H9 (cell line): Measurements from ENCODE around the gene SEPTIN7. TPM values are rescaled to one million over a fixed set of nuclear protein-coding genes. Genes with fewer than 3 reads are reported as not detected.

Experiments
- DNase-seq: peaks from one replicate; pipeline ENCODE4 v3.0.0-alpha.2; 2017
- H2AFZ ChIP-seq: one replicate; pipeline ENCODE4 v1.6.1; 2013; ENCODE audit warnings: mild to moderate bottlenecking, low read length, control low read depth, moderate library complexity
- H2AK5ac ChIP-seq: 2 replicates; pipeline ENCODE4 v1.6.1; 2013; ENCODE audit warnings: low read length, control low read depth, mixed read lengths; ENCODE audit not compliant: insufficient read length
- H2BK120ac ChIP-seq: one replicate; pipeline ENCODE4 v1.6.1; 2013; ENCODE audit warnings: low read depth, mild to moderate bottlenecking, low read length, control low read depth, inconsistent platforms; ENCODE audit not compliant: poor library complexity, severe bottlenecking
- H2BK12ac ChIP-seq: 2 replicates; pipeline ENCODE4 v1.6.1; 2013; ENCODE audit warnings: low read length, control low read depth, mixed read lengths, low read depth; ENCODE audit not compliant: insufficient read length
- H2BK15ac ChIP-seq: 2 replicates; pipeline ENCODE4 v1.6.1; 2013; ENCODE audit warnings: low read depth, low read length, control low read depth
- H2BK20ac ChIP-seq: one replicate; pipeline ENCODE4 v1.6.1; 2013; ENCODE audit warnings: low read depth, mild to moderate bottlenecking, low read length, control low read depth, inconsistent platforms; ENCODE audit not compliant: poor library complexity, severe bottlenecking
- H2BK5ac ChIP-seq: 2 replicates; pipeline ENCODE4 v1.6.1; 2013; ENCODE audit warnings: low read length, control low read depth, mixed read lengths; ENCODE audit not compliant: insufficient read length
- H3K14ac ChIP-seq: 2 replicates; pipeline ENCODE4 v1.6.1; 2013; ENCODE audit warnings: low read length, control low read depth; ENCODE audit not compliant: insufficient read depth
- H3K18ac ChIP-seq: 2 replicates; pipeline ENCODE4 v1.6.1; 2013; ENCODE audit warnings: low read depth, mild to moderate bottlenecking, mixed read lengths, low read length, control low read depth; ENCODE audit not compliant: insufficient read length
- H3K23ac ChIP-seq: 2 replicates; pipeline ENCODE4 v1.6.1; 2013; ENCODE audit warnings: low read length, control low read depth, mixed read lengths, low read depth; ENCODE audit not compliant: insufficient read length
- H3K23me2 ChIP-seq: 2 replicates; pipeline ENCODE4 v1.6.1; 2013; ENCODE audit warnings: low read depth, mild to moderate bottlenecking, mixed read lengths, low read length, control low read depth; ENCODE audit not compliant: insufficient read length, poor library complexity, severe bottlenecking
- H3K27ac ChIP-seq: 2 replicates; pipeline ENCODE4 v1.5.1; 2013; ENCODE audit warnings: low read length, control low read depth, mixed read lengths, low read depth; ENCODE audit not compliant: insufficient read length
- H3K27me3 ChIP-seq: 2 replicates; pipeline ENCODE4 v1.6.1; 2013; ENCODE audit warnings: low read length, control low read depth, inconsistent platforms; ENCODE audit not compliant: insufficient read depth
- H3K4ac ChIP-seq: 2 replicates; pipeline ENCODE4 v1.6.1; 2013; ENCODE audit warnings: low read depth, mild to moderate bottlenecking, control low read depth, inconsistent platforms, low read length, moderate library complexity
- H3K4me1 ChIP-seq: 2 replicates; pipeline ENCODE4 v1.6.1; 2013; ENCODE audit warnings: low read length, control low read depth, inconsistent platforms; ENCODE audit not compliant: insufficient read depth
- H3K4me2 ChIP-seq: 2 replicates; pipeline ENCODE4 v1.6.1; 2013; ENCODE audit warnings: low read length, control low read depth, mixed read lengths; ENCODE audit not compliant: insufficient read length, insufficient read depth
- H3K56ac ChIP-seq: 2 replicates; pipeline ENCODE4 v1.6.1; 2013; ENCODE audit warnings: low read depth, mild to moderate bottlenecking, mixed read lengths, low read length, control low read depth; ENCODE audit not compliant: insufficient read length
- H3K79me1 ChIP-seq: 2 replicates; pipeline ENCODE4 v1.6.1; 2013; ENCODE audit warnings: low read depth, mild to moderate bottlenecking, moderate library complexity, low read length, control low read depth, inconsistent platforms; ENCODE audit not compliant: insufficient read depth, poor library complexity, severe bottlenecking
- H3K79me2 ChIP-seq: 2 replicates; pipeline ENCODE4 v1.6.1; 2013; ENCODE audit warnings: low read length, control low read depth, inconsistent platforms; ENCODE audit not compliant: insufficient read depth
- H3K9ac ChIP-seq: 2 replicates; pipeline ENCODE4 v1.6.1; 2013; ENCODE audit warnings: low read length, control low read depth, mixed read lengths; ENCODE audit not compliant: insufficient read length; ENCODE audit errors: extremely low read depth
- H3K9me3 ChIP-seq: one replicate; pipeline ENCODE4 v1.6.1; 2013; ENCODE audit warnings: low read depth, low read length, inconsistent platforms; ENCODE audit not compliant: control insufficient read depth
- H3T11ph ChIP-seq: one replicate; pipeline ENCODE4 v1.6.1; 2013; ENCODE audit warnings: mild to moderate bottlenecking, low read length, control low read depth, inconsistent platforms
- H4K20me1 ChIP-seq: one replicate; pipeline ENCODE4 v1.6.1; 2013; ENCODE audit not compliant: control insufficient read depth, insufficient read length, insufficient read depth
- H4K5ac ChIP-seq: 2 replicates; pipeline ENCODE4 v1.6.1; 2013; ENCODE audit warnings: low read depth, mild to moderate bottlenecking, mixed read lengths, low read length, control low read depth; ENCODE audit not compliant: insufficient read length
- H4K8ac ChIP-seq: replicated peaks from 2 replicates; pipeline ENCODE4 v1.6.1; 2013; ENCODE audit warnings: low read length, control low read depth, mixed read lengths, low read depth; ENCODE audit not compliant: insufficient read length
- H4K91ac ChIP-seq: 2 replicates; pipeline ENCODE4 v1.6.1; 2013; ENCODE audit warnings: low read depth, mild to moderate bottlenecking, moderate library complexity, mixed read lengths, low read length, control low read depth; ENCODE audit not compliant: insufficient read length
- H3K27ac Mint-ChIP-seq, 3 experiments: 2 replicates in 2 of 3; 3 replicates in 1 of 3; pipeline ENCODE4 v1.8.0; 2020 to 2021; ENCODE audit warnings: mixed read lengths in 3 of 3, mild to moderate bottlenecking in 1 of 3, moderate library complexity in 1 of 3
- H3K27me3 Mint-ChIP-seq: 2 replicates; pipeline ENCODE4 v1.8.0; 2021; ENCODE audit warnings: low read depth, mild to moderate bottlenecking, moderate library complexity, mixed read lengths
- H3K36me3 Mint-ChIP-seq, 3 experiments: 2 replicates in 2 of 3; 3 replicates in 1 of 3; pipeline ENCODE4 v1.8.0; 2020 to 2021; ENCODE audit warnings: low read depth in 3 of 3, mixed read lengths in 3 of 3; ENCODE audit not compliant: insufficient read depth in 1 of 3
- H3K4me1 Mint-ChIP-seq, 2 experiments: 2 replicates each; pipeline ENCODE4 v1.8.0; 2020; ENCODE audit warnings: mixed read lengths in 2 of 2
- H3K4me3 Mint-ChIP-seq, 2 experiments: 2 replicates in 1 of 2; 3 replicates in 1 of 2; pipeline ENCODE4 v1.8.0; 2020 to 2021; ENCODE audit warnings: mild to moderate bottlenecking in 2 of 2, mixed read lengths in 2 of 2, moderate library complexity in 1 of 2
- H3K9me3 Mint-ChIP-seq, 2 experiments: 2 replicates in 1 of 2; 3 replicates in 1 of 2; pipeline ENCODE4 v1.8.0; 2020; ENCODE audit warnings: mild to moderate bottlenecking in 2 of 2, mixed read lengths in 2 of 2, moderate library complexity in 1 of 2
- WGBS: extraction: QIAGEN DNeasy Blood & Tissue Kit; methylation state at CpG from one replicate; pipeline ENCODE4 v1.1.7; 2013; ENCODE audit warnings: missing lambda C conversion rate, low lambda C conversion rate, mixed read lengths; ENCODE audit not compliant: insufficient read length; ENCODE audit errors: extremely low coverage; 5-methylcytosine and 5-hydroxymethylcytosine counted together
- total RNA-seq: library from RNA; stranded (reverse); gene quantifications from 2 replicates; pipeline ENCODE4 v1.2.1, GENCODE V29; 2021
- TF ChIP-seq, protein P1 (sequence below): fragments of 200-600 bp; sonication (generic); conservative IDR thresholded peaks from 3 replicates; pipeline ENCODE4 v1.8.0; 2021; ENCODE audit warnings: antibody characterized with exemption, mild to moderate bottlenecking

Gene SEPTIN7
- total RNA-seq, 1 experiment from 2014 or later: 184 TPM

DNA sequence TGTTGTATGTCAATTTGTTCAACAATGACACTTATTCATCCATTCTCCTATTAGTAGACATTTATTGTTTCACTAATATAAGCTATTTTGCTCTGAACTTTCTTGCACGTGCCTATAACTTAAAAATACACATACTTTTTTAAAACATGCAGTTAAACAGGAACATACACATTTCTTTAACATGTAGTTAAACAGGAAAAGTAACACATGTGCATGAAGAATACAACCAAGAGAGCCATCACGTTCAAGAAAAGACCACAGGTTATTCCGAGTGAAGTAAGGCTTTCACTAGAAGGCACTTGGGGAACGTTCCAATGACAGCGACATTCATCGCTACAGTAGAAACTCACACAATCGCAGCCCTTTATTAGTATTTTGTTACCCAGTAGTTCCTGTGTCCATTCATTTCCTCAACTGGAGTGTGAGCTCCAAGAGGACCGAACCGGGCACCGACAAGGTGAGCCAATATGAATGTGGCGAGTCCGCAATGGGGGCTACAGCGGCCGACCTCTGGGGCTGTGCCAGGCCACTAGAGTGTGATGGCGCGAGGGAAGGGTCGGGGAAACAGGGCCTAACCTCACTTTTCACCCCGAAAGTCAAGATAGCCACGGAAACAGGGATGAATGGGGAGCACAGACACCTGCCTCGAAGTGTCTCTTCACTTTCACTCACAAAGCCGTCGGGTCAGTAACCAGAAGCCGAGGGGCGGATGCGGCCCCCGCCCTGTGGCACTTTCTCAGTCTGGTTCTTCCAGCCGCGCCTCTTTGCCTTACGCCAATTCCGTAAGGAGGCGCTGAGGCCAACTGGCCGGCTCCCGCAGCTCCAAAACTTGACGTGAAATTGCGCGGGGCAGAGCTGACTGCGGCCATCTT, 775 bp upstream of the SEPTIN7 start:
- Histone ChIP-seq H3K23ac (no peak overlapping the region), H3K4me2 (peak overlapping the region; percentile 69), H3K79me1 (no peaks in the 10 kb centered on the region), H3K4ac (no peak overlapping the region), H4K20me1 (no peaks in the 10 kb centered on the region), H3K27ac (peak overlapping the region; percentile 86), H3K14ac (peak overlapping the region; percentile 98), H4K8ac (no peak overlapping the region), H3K56ac (peak overlapping the region; percentile 95), H3K27me3 (no peaks in the 10 kb centered on the region), H4K91ac (no peak overlapping the region), H3K18ac (peak overlapping the region; percentile 97), H3T11ph (no peak overlapping the region), H2AK5ac (no peak overlapping the region), H2BK15ac (no peak overlapping the region), H2BK5ac (peak overlapping the region; percentile 79), H3K9me3 (no peaks in the 10 kb centered on the region), H2BK20ac (no peak overlapping the region), H2BK12ac (no peak overlapping the region), H3K4me1 (peaks cover 5% of the 10 kb centered on the region; the same call in 1 of the 2 replicates), H3K23me2 (peaks cover 4% of the 10 kb centered on the region), H2BK120ac (no peak overlapping the region), H4K5ac (peak overlapping the region; percentile 93), H3K9ac (peak overlapping the region; percentile 92), H3K79me2 (peaks cover 23% of the 10 kb centered on the region), H2AFZ (peak overlapping the region; percentile 41)
- H3K4me1 Mint-ChIP-seq: peaks cover 30 to 31% of the 10 kb centered on the region in 2 experiments
- TF ChIP-seq, protein P1, sequence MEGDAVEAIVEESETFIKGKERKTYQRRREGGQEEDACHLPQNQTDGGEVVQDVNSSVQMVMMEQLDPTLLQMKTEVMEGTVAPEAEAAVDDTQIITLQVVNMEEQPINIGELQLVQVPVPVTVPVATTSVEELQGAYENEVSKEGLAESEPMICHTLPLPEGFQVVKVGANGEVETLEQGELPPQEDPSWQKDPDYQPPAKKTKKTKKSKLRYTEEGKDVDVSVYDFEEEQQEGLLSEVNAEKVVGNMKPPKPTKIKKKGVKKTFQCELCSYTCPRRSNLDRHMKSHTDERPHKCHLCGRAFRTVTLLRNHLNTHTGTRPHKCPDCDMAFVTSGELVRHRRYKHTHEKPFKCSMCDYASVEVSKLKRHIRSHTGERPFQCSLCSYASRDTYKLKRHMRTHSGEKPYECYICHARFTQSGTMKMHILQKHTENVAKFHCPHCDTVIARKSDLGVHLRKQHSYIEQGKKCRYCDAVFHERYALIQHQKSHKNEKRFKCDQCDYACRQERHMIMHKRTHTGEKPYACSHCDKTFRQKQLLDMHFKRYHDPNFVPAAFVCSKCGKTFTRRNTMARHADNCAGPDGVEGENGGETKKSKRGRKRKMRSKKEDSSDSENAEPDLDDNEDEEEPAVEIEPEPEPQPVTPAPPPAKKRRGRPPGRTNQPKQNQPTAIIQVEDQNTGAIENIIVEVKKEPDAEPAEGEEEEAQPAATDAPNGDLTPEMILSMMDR: no peak
- peak overlapping the region; percentile 94 to 96 for H3K4me3 Mint-ChIP-seq
- H3K9me3 Mint-ChIP-seq: no peaks in the 10 kb centered on the region
- H3K27me3 Mint-ChIP-seq: no peaks in the 10 kb centered on the region
- no CpG with 5 or more reads among the region's 37 CpGs for WGBS
- H3K27ac Mint-ChIP-seq: peak overlapping the region; percentile 98 to 100 (median 100)
- peaks cover 0 to 3% (median 0%) of the 10 kb centered on the region in 3 experiments; a peak in 1 of 7 replicates for H3K36me3 Mint-ChIP-seq
- DNase-seq: peak; percentile 95
